Measurements from ENCODE around the gene VWC2.

The VWC2 gene

GRCh38 chr7:49852619-49853462 lies 79.4 kb downstream of the VWC2 start:
- DNase-seq: peak in 1 of 2 donors; percentile 3

- DNase-seq: no peak
Observed at GRCh38 chr7:49855281-49855980, 82.0 kb downstream of the VWC2 start.

GRCh38 chr7:49860293-49860692 lies 86.9 kb downstream of the VWC2 start:
- DNase-seq: no peak

- no peak for DNase-seq
Observed at GRCh38 chr7:49866076-49866735, 92.8 kb downstream of the VWC2 start.

GRCh38 chr7:49866910-49867309 lies 93.5 kb downstream of the VWC2 start:
- no peak for DNase-seq

GRCh38 chr7:49873420-49873819 lies 100.0 kb downstream of the VWC2 start:
- DNase-seq: no peak

- DNase-seq: no peak
Observed at GRCh38 chr7:49875336-49875735, 101.9 kb downstream of the VWC2 start.

GRCh38 chr7:49876202-49876601 lies 102.8 kb downstream of the VWC2 start:
- DNase-seq: no peak

- DNase-seq: no peak
Observed at GRCh38 chr7:49878089-49878488, 104.7 kb downstream of the VWC2 start.

- no peak for DNase-seq
Observed at GRCh38 chr7:49878627-49879026, 105.2 kb downstream of the VWC2 start.

GRCh38 chr7:49883933-49884332 lies 110.5 kb downstream of the VWC2 start:
- no peak for DNase-seq

GRCh38 chr7:49885593-49886285 lies 112.3 kb downstream of the VWC2 start:
- no peak for DNase-seq

GRCh38 chr7:49892481-49892880 lies 119.0 kb downstream of the VWC2 start:
- DNase-seq: no peak

GRCh38 chr7:49893131-49893530 lies 119.7 kb downstream of the VWC2 start:
- no peak for DNase-seq

GRCh38 chr7:49894543-49894942 lies 121.1 kb downstream of the VWC2 start:
- DNase-seq: no peak

- DNase-seq: no peak
Observed at GRCh38 chr7:49911909-49912308, 138.5 kb downstream of the VWC2 start.

GRCh38 chr7:49926720-49927119 lies 153.3 kb downstream of the VWC2 start:
- no peak for DNase-seq

GRCh38 chr7:49927631-49928030 lies 154.2 kb downstream of the VWC2 start:
- no peak for DNase-seq

GRCh38 chr7:49928787-49929186 lies 155.3 kb downstream of the VWC2 start:
- DNase-seq: no peak

GRCh38 chr7:49931627-49932026 lies 158.2 kb downstream of the VWC2 start:
- no peak for DNase-seq

GRCh38 chr7:49937608-49938007 lies 164.2 kb downstream of the VWC2 start:
- no peak for DNase-seq

Data from CD4-positive, alpha-beta T cell treated with Interleukin-1 beta for 1 hour (primary cell).